ENCODE results near the gene NAPA.

- TF ChIP-seq RELA (CRISPR knock-in tag; IDR thresholded peaks at IDR 0.05; ENCODE audit: borderline replicate concordance) (no peak), GABPB1 (CRISPR knock-in tag; IDR thresholded peaks at IDR 0.05) (peak; percentile 18), E2F4 (CRISPR knock-in tag; IDR thresholded peaks at IDR 0.05; ENCODE audit: borderline replicate concordance, low read depth) (no peak), CTCF (IDR thresholded peaks at IDR 0.05) (peak; percentile 96), HMGXB4 (CRISPR knock-in tag; IDR thresholded peaks at IDR 0.05) (peak; percentile 60), STAT6 (CRISPR knock-in tag; conservative IDR thresholded peaks at IDR 0.05; ENCODE audit: low read depth) (no peak), ZNF263 (CRISPR knock-in tag; IDR thresholded peaks at IDR 0.05; ENCODE audit: low read depth) (no peak), FOXJ3 (CRISPR knock-in tag; IDR thresholded peaks at IDR 0.05; ENCODE audit: borderline replicate concordance) (no peak), ATF2 (CRISPR knock-in tag; IDR thresholded peaks at IDR 0.05; ENCODE audit: borderline replicate concordance, low read depth) (no peak), ESRRA (CRISPR knock-in tag; IDR thresholded peaks at IDR 0.05; ENCODE audit: borderline replicate concordance) (no peak), ZNF138 (CRISPR knock-in tag; conservative IDR thresholded peaks at IDR 0.05) (no peak), JUN (CRISPR knock-in tag; IDR thresholded peaks at IDR 0.05) (no peak)
Measured at GRCh38 chr19:47483800-47484690, 30.8 kb downstream of the NAPA start, which contains the start of gene KPTN.
